Left lung (tissue), 10 donors: ENCODE data around the gene MSTO1. TPM values are rescaled to one million over a fixed set of nuclear protein-coding genes. Genes with fewer than 3 reads are reported as not detected.

Experiments
- ATAC-seq: fragments of 200-7000 bp; cut with Tn5 transposase; one replicate; pipeline ENCODE4 v1.9.1; 2020; ENCODE audit warnings: moderate library complexity
- DNase-seq, 4 donors: peaks; one replicate each; pipeline ENCODE4 v3.0.0-alpha.2; 2013 to 2020
- H3K27ac ChIP-seq, 2 donors: fragments of 200-600 bp; sonication (generic) in 1 of 2; one replicate each; pipeline versions ENCODE4 v1.5.0 to v1.8.0; 2020 to 2021
- H3K27me3 ChIP-seq, 2 donors: fragments of 200-600 bp; sonication (generic) in 1 of 2; one replicate each; pipeline versions ENCODE4 v1.5.0 to v1.8.0; 2020 to 2021
- H3K36me3 ChIP-seq, 2 donors: fragments of 200-600 bp; sonication (generic) in 1 of 2; one replicate each; pipeline versions ENCODE4 v1.5.0 to v1.8.0; 2020 to 2021
- H3K4me1 ChIP-seq, 2 donors: fragments of 200-600 bp; one replicate each; pipeline ENCODE4 v1.8.0; 2021
- H3K4me3 ChIP-seq, 2 donors: fragments of 200-600 bp; sonication (generic) in 1 of 2; one replicate each; pipeline versions ENCODE4 v1.5.0 to v1.8.0; 2020 to 2021; ENCODE audit warnings: mild to moderate bottlenecking in 1 of 2
- H3K9me3 ChIP-seq, 2 donors: fragments of 200-600 bp; sonication (generic) in 1 of 2; one replicate each; pipeline versions ENCODE4 v1.5.0 to v1.8.0; 2020 to 2021
- CTCF ChIP-seq, 2 donors: fragments of 200-600 bp; sonication (generic) in 1 of 2; IDR thresholded peaks; one replicate each; pipeline versions ENCODE4 v1.5.0 to v1.8.0; 2021; ENCODE audit warnings: antibody characterized with exemption in 2 of 2
- intact Hi-C, 2 donors: fragments of 100-400 bp; cut with DNase I; formaldehyde crosslinking; loops; one replicate each; pipeline versions ENCODE4 v1.11.2 to v1.14.2; 2022
- polyA plus RNA-seq, 6 donors: library from polyadenylated mRNA; unstranded; fragments of 120-200 nt; gene quantifications; one replicate each; pipeline ENCODE4 v1.2.1, GENCODE V29; 2013; ENCODE audit not compliant: insufficient read length in 6 of 6
- total RNA-seq, 2 donors: library from RNA; stranded (reverse); fragmentation: NEBNext Ultra II Directional; extraction: Animal tissue kit (Norgen Biotek cat#: 25700); gene quantifications; one replicate each; pipeline ENCODE4 v1.2.1, GENCODE V29; 2021
- donor health status: DM: no; HTN: yes; CAD: no.
- donor health status: DM: no; HTN: no; CAD: no.

Gene MSTO1
- total and polyA plus RNA-seq, 8 donors: 27.2 to 86.6 (median 67.8) TPM

DNA sequence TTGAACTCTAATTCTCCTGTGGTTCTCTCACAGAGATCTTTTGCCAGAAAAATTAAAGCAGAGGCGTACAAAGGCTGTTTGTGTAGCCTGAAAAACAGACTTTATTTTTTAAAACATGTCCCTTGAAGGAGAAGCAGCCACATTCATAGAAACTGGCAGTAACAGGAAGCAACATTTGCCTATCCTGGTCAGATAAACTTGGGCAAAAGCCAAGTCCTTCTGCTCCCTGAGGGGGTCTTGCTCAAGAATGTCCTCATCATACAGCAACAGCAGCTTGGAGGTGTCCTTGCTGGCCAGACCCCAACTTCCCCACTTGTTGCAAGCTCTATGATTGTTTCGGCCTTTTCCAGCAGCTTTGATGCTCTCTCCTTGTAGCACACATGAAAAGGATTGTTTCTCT lies 36.3 kb downstream of the MSTO1 start:
- ATAC-seq (no peak), DNase-seq (peak in 1 of 4 donors; percentile 24)
- Histone ChIP-seq H3K36me3 (no peaks in the 10 kb centered on the region), H3K4me3 (no peak overlapping the region), H3K27me3 (no peaks in the 10 kb centered on the region), H3K9me3 (peaks cover 0 to 22% of the 10 kb centered on the region in 2 donors), H3K4me1 (peaks cover 0 to 39% of the 10 kb centered on the region in 2 donors), H3K27ac (no peak overlapping the region)
- TF ChIP-seq CTCF (IDR thresholded peaks at IDR 0.05): no peak
- intact Hi-C loops: no loop called here

DNA sequence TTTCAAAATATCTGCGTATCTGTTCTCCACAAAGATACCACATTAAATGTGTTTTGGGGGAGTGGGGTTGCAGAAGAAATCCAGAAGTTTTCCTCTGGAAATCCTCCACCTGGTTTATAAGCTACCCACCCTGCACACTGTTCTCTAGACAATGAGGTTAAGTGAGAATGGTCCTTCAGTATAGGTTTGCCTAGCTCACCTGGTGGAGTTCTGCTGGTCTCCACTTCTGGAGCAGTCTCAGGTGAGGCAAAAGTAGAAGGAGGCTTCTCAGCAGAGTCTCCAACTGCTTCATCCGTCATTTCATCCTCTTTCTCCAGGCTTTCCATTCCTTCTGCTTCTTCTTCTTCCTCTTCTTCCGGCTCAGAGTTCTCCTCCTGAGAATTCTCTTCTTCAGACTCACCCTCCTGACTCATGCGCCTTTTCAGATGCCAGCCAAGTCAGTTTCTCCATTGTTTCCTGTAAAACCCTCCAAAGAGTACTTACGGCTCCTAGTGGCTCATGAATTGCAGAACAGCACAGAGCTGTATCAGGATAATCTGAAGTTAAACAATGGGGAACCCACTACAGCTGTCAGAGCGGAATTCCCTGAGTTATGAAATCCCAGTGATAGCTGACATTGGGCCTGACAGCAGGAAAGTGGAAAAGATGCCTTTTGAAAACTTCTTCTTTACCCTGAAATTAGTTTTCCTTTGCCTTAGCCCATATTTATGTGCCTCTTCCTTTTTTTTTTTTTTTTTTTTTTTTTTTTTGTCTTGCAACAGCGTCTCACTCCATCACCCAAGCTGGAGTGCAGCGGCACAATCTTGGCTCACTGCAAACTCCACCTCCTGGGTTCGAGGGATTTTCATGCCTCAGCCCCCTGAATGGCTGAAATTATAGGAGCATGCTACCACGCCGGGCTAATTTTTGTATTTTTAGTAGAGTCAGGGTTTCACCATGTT lies 38.5 kb downstream of the MSTO1 start:
- ATAC-seq (peak; percentile 93), DNase-seq (peak in 2 of 4 donors; percentile 57 to 80)
- H3K9me3 ChIP-seq: peaks cover 0 to 1% of the 10 kb centered on the region in 2 donors
- no peaks in the 10 kb centered on the region for H3K27me3 ChIP-seq
- intact Hi-C loops: no loop called here
- TF ChIP-seq CTCF (IDR thresholded peaks at IDR 0.05): peak; percentile 17 to 35
- no peak overlapping the region for H3K4me3 ChIP-seq
- no peaks in the 10 kb centered on the region for H3K36me3 ChIP-seq
- peaks cover 0 to 39% of the 10 kb centered on the region in 2 donors for H3K4me1 ChIP-seq
- peak overlapping the region; percentile 51 to 60 for H3K27ac ChIP-seq

- ATAC-seq: no peak
- H3K4me1 ChIP-seq: peaks cover 0 to 39% of the 10 kb centered on the region in 2 donors
- H3K27me3 ChIP-seq: no peaks in the 10 kb centered on the region
- H3K36me3 ChIP-seq: no peaks in the 10 kb centered on the region
- intact Hi-C loops: no loop called here
- H3K4me3 ChIP-seq: no peak overlapping the region
- TF ChIP-seq CTCF (IDR thresholded peaks at IDR 0.05): no peak
- peak overlapping the region in 1 of 2 donors; percentile 24 for H3K27ac ChIP-seq
- no peak for DNase-seq
- no peaks in the 10 kb centered on the region for H3K9me3 ChIP-seq
Observed at GRCh38 chr1:155649676-155650075, 39.7 kb downstream of the MSTO1 start.

DNA sequence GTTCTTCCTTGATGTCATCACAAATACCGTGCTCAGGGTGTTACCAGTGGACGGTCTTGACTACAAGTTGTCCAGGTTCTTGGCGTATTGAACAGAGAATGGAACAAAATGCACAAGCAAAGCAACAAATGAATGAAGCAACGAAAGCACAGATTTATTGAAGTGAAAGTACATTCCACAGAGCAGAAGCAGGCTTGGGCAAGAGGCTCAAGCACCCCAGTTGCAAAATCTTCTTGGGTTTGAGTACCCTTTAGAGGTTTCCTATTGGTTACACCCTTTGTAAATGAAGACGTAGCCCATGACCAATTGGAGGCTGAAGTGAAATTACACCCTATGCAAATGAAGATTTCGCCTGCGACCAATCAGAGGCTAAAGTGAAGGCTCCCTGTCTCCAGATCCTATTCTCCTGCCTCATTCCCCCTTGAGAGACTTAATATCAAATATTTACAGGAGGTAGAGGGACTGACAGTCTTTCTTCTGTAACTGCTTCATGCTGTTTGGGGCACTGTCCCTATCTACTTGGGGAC lies 40.3 kb downstream of the MSTO1 start:
- intact Hi-C loops: no loop called here
- Histone ChIP-seq H3K27ac (peak overlapping the region in 1 of 2 donors; percentile 24), H3K27me3 (no peaks in the 10 kb centered on the region), H3K4me1 (peaks cover 0 to 37% of the 10 kb centered on the region in 2 donors), H3K36me3 (no peaks in the 10 kb centered on the region), H3K9me3 (no peaks in the 10 kb centered on the region), H3K4me3 (no peak overlapping the region)
- TF ChIP-seq CTCF (IDR thresholded peaks at IDR 0.05): no peak
- DNase-seq (no peak), ATAC-seq (no peak)
